Activated CD8-positive, alpha-beta memory T cell treated with anti-CD3 and anti-CD28 coated beads, Interleukin-2, amount 10 ng/mL, durations not matched to agents 7 days and 5 days (primary cell): ENCODE measurements around the gene ABI2. TPM values are rescaled to one million over a fixed set of nuclear protein-coding genes. Genes with fewer than 3 reads are reported as not detected.
A peak's percentile ranks its signal among the peaks of the same experiment; 100 is the strongest.

Experiments used
- ATAC-seq: fragments of 150-1000 bp; cut with Tn5 transposase; one replicate; pipeline ENCODE4 v1.10.0; 2021; ENCODE audit warnings: moderate library complexity
- CTCF ChIA-PET: fragments of 350-600 bp; sonication (Branson Sonifier 250); formaldehyde crosslinking; loops from one replicate; lab custom pipeline; 2021; ENCODE audit warnings: antibody characterized with exemption; lab: Charles Lee
- DNase-seq: peaks from one replicate; pipeline ENCODE4 v3.0.0-alpha.2; 2020
- H3K27ac Mint-ChIP-seq: one replicate; pipeline ENCODE4 v1.8.0; 2021; ENCODE audit warnings: mild to moderate bottlenecking, mixed read lengths
- H3K27me3 Mint-ChIP-seq: one replicate; pipeline ENCODE4 v1.8.0; 2021; ENCODE audit warnings: mixed read lengths
- H3K36me3 Mint-ChIP-seq: one replicate; pipeline ENCODE4 v1.8.0; 2021; ENCODE audit warnings: mild to moderate bottlenecking, mixed read lengths
- H3K4me1 Mint-ChIP-seq: one replicate; pipeline ENCODE4 v1.8.0; 2021; ENCODE audit warnings: mixed read lengths
- H3K4me3 Mint-ChIP-seq: one replicate; pipeline ENCODE4 v1.8.0; 2021; ENCODE audit warnings: mild to moderate bottlenecking, moderate library complexity, mixed read lengths
- H3K9me3 Mint-ChIP-seq: one replicate; pipeline ENCODE4 v1.8.0; 2022; ENCODE audit warnings: low read depth, mixed read lengths
- total RNA-seq, 2 experiments: library from RNA; stranded (reverse); gene quantifications; one replicate each; pipeline ENCODE4 v1.2.3, GENCODE V29; 2021

The ABI2 gene
- total RNA-seq, 2 experiments from 2014 or later = 39.4 to 43.9 TPM

GRCh38 chr2:203484266-203485112, 156.3 kb downstream of the ABI2 start:
- peak; percentile 82 for ATAC-seq
- H3K9me3 Mint-ChIP-seq = no peaks in the 10 kb centered on the region
- H3K36me3 Mint-ChIP-seq = no peaks in the 10 kb centered on the region
- no peak overlapping the region for H3K27ac Mint-ChIP-seq
- no peak overlapping the region for H3K4me3 Mint-ChIP-seq
- DNase-seq = peak; percentile 69
- H3K27me3 Mint-ChIP-seq = peaks cover 2% of the 10 kb centered on the region
- H3K4me1 Mint-ChIP-seq = peaks cover 9% of the 10 kb centered on the region
- CTCF ChIA-PET = interaction anchor here (0.6 to 2.0 kb wide), 10 partner anchors 15 to 425 kb away, joined by 3 to 28 read pairs (median 4); no protein-coding TSS in a partner anchor

GRCh38 chr2:203489531-203489930, 161.3 kb downstream of the ABI2 start:
- DNase-seq = no peak
- H3K4me3 Mint-ChIP-seq = no peak overlapping the region
- no peaks in the 10 kb centered on the region for H3K9me3 Mint-ChIP-seq
- H3K36me3 Mint-ChIP-seq = no peaks in the 10 kb centered on the region
- H3K27ac Mint-ChIP-seq = no peak overlapping the region
- H3K27me3 Mint-ChIP-seq = peaks cover 2% of the 10 kb centered on the region
- H3K4me1 Mint-ChIP-seq = peaks cover 12% of the 10 kb centered on the region
- CTCF ChIA-PET = no interaction called here
- ATAC-seq = no peak

- CTCF ChIA-PET = interaction anchor here (0.7 kb wide), 1 partner anchor 1884 kb away, joined by 3 read pairs; no protein-coding TSS in a partner anchor
- Mint-ChIP-seq H3K4me3 (no peak overlapping the region), H3K36me3 (no peaks in the 10 kb centered on the region), H3K27me3 (peaks cover 5% of the 10 kb centered on the region), H3K27ac (no peak overlapping the region), H3K4me1 (peaks cover 9% of the 10 kb centered on the region), H3K9me3 (no peaks in the 10 kb centered on the region)
- ATAC-seq (no peak), DNase-seq (no peak)
Measured at GRCh38 chr2:203490391-203490790, 162.2 kb downstream of the ABI2 start.

GRCh38 chr2:203492965-203493364, 164.8 kb downstream of the ABI2 start:
- Mint-ChIP-seq H3K36me3 (no peaks in the 10 kb centered on the region), H3K9me3 (no peaks in the 10 kb centered on the region), H3K4me3 (no peak overlapping the region), H3K27ac (no peak overlapping the region), H3K4me1 (peaks cover 9% of the 10 kb centered on the region), H3K27me3 (peaks cover 3% of the 10 kb centered on the region)
- DNase-seq (no peak), ATAC-seq (peak; percentile 45)
- CTCF ChIA-PET = interaction anchor here (0.7 to 1.9 kb wide), 3 partner anchors 107 to 323 kb away, joined by 3 to 4 read pairs (median 3); no protein-coding TSS in a partner anchor

Other genes with a start within 250 kb of the ABI2 start
- gene CYP20A1, start 89.4 kb upstream of the ABI2 start, total RNA-seq = 10 to 100 TPM; 14.3 to 16.9 TPM
- gene RAPH1, start 206.9 kb downstream of the ABI2 start, total RNA-seq = under 1 TPM; 0.16 to 0.73 TPM